Right renal pelvis (tissue), 4 donors: Measurements from ENCODE around the gene SPIRE2. TPM values are rescaled to one million over a fixed set of nuclear protein-coding genes. Genes with fewer than 3 reads are reported as not detected.
"Not testable (repeated sequence)": the region's sequence is repeated elsewhere in the genome, so short reads cannot be mapped to it uniquely, and the experiment has no call there.

Source experiments
- DNase-seq, 4 donors: peaks; one replicate each; pipeline ENCODE4 v3.0.0-alpha.2; 2013; ENCODE audit warnings: low read depth in 4 of 4, low spot score in 3 of 4, missing footprints in 1 of 4
- polyA plus RNA-seq, 4 donors: library from polyadenylated mRNA; unstranded; fragments of 120-200 nt; gene quantifications; one replicate each; pipeline ENCODE4 v1.2.1, GENCODE V29; 2013; ENCODE audit not compliant: insufficient read length in 4 of 4

The SPIRE2 gene
- polyA plus RNA-seq, 4 donors = 10.9 to 14.9 (median 11.0) TPM

GRCh38 chr16:89806589-89807193 is 21.6 kb upstream of the SPIRE2 start:
- not testable (repeated sequence) for DNase-seq

GRCh38 chr16:89808475-89808874 is 19.8 kb upstream of the SPIRE2 start:
- DNase-seq = no peak

- DNase-seq = no peak
Observed at GRCh38 chr16:89811321-89811720, 17.0 kb upstream of the SPIRE2 start.

GRCh38 chr16:89815639-89816348 is 12.5 kb upstream of the SPIRE2 start:
- DNase-seq = no peak

GRCh38 chr16:89818851-89819403 is 9.3 kb upstream of the SPIRE2 start:
- not testable (repeated sequence) for DNase-seq

- DNase-seq = not testable (repeated sequence)
Observed at GRCh38 chr16:89819448-89819847, 8.8 kb upstream of the SPIRE2 start.

- DNase-seq = no peak
Observed at GRCh38 chr16:89821438-89822187, 6.7 kb upstream of the SPIRE2 start.

GRCh38 chr16:89822188-89823086 is 5.8 kb upstream of the SPIRE2 start:
- no peak for DNase-seq

GRCh38 chr16:89823087-89823823 is 5.0 kb upstream of the SPIRE2 start:
- no peak for DNase-seq

GRCh38 chr16:89823824-89824148 is 4.5 kb upstream of the SPIRE2 start:
- not testable (repeated sequence) for DNase-seq

- DNase-seq = no peak
Observed at GRCh38 chr16:89826531-89827382, 1.5 kb upstream of the SPIRE2 start.

- DNase-seq = no peak
Observed at GRCh38 chr16:89827383-89828198, 684 bp upstream of the SPIRE2 start.

- DNase-seq = no peak
Observed at GRCh38 chr16:89828870-89829629, 775 bp downstream of the SPIRE2 start.

GRCh38 chr16:89829630-89830437 is 1.6 kb downstream of the SPIRE2 start:
- DNase-seq = no peak

- no peak for DNase-seq
Observed at GRCh38 chr16:89831810-89832328, 3.6 kb downstream of the SPIRE2 start.
